GM23338 (cell line): ENCODE data around the gene ATIC. TPM values are rescaled to one million over a fixed set of nuclear protein-coding genes. Genes with fewer than 3 reads are reported as not detected.

Source experiments
- ATAC-seq: fragments of 200-7000 bp; cut with Tn5 transposase; 3 replicates; pipeline ENCODE4 v1.9.1; 2020
- DNase-seq: peaks from one replicate; pipeline ENCODE4 v3.0.0-alpha.2; 2015; ENCODE audit warnings: low spot score
- H2AFZ ChIP-seq: fragments of 200-600 bp; sonication (generic); 2 replicates; pipeline ENCODE4 v1.8.0; 2016; ENCODE audit warnings: antibody characterized with exemption, mild to moderate bottlenecking, moderate library complexity
- H3F3A ChIP-seq: fragments of 200-600 bp; sonication (generic); replicated peaks from 2 replicates; pipeline ENCODE4 v1.8.0; 2017; ENCODE audit warnings: antibody characterized with exemption, mixed run types, low read depth
- H3K27ac ChIP-seq: fragments of 200-600 bp; sonication (generic); 2 replicates; pipeline ENCODE4 v1.6.1; 2016; ENCODE audit warnings: low read depth
- H3K27me3 ChIP-seq: fragments of 200-600 bp; sonication (generic); 2 replicates; pipeline ENCODE4 v1.8.0; 2016; ENCODE audit warnings: mild to moderate bottlenecking, mixed run types, moderate library complexity; ENCODE audit not compliant: insufficient read depth
- H3K36me3 ChIP-seq: fragments of 200-600 bp; sonication (generic); 2 replicates; pipeline ENCODE4 v1.8.0; 2016; ENCODE audit warnings: mild to moderate bottlenecking; ENCODE audit not compliant: insufficient read depth
- H3K4me1 ChIP-seq: fragments of 200-600 bp; sonication (generic); 2 replicates; pipeline ENCODE4 v1.8.0; 2016; ENCODE audit warnings: mild to moderate bottlenecking, moderate library complexity; ENCODE audit not compliant: insufficient read depth
- H3K4me2 ChIP-seq: fragments of 200-600 bp; sonication (generic); 2 replicates; pipeline ENCODE4 v1.7.1; 2017; ENCODE audit warnings: mixed run types
- H3K4me3 ChIP-seq: fragments of 200-600 bp; sonication (generic); 2 replicates; pipeline ENCODE4 v1.6.1; 2016; ENCODE audit warnings: mixed run types
- H3K79me2 ChIP-seq: fragments of 200-600 bp; sonication (generic); replicated peaks from 2 replicates; pipeline ENCODE4 v1.8.0; 2017; ENCODE audit warnings: mild to moderate bottlenecking; ENCODE audit not compliant: insufficient read depth
- H3K9me2 ChIP-seq: fragments of 200-600 bp; sonication (generic); 2 replicates; pipeline ENCODE4 v1.8.0; 2017; ENCODE audit not compliant: insufficient read depth
- H4K20me1 ChIP-seq: fragments of 200-600 bp; sonication (generic); replicated peaks from 2 replicates; pipeline ENCODE4 v1.8.0; 2017; ENCODE audit warnings: mild to moderate bottlenecking; ENCODE audit not compliant: insufficient read depth
- H3K27ac Mint-ChIP-seq: 2 replicates; pipeline ENCODE4 v1.8.0; 2020; ENCODE audit warnings: inconsistent platforms, mild to moderate bottlenecking, moderate library complexity, mixed read lengths
- H3K27me3 Mint-ChIP-seq: 3 replicates; pipeline ENCODE4 v1.8.0; 2022; ENCODE audit warnings: low read depth, mild to moderate bottlenecking, moderate library complexity, mixed read lengths, inconsistent platforms; ENCODE audit not compliant: insufficient read depth, poor library complexity
- H3K36me3 Mint-ChIP-seq: 3 replicates; pipeline ENCODE4 v1.8.0; 2021; ENCODE audit warnings: low read depth, mild to moderate bottlenecking, inconsistent platforms, moderate library complexity, mixed read lengths
- H3K4me1 Mint-ChIP-seq: 3 replicates; pipeline ENCODE4 v1.8.0; 2020; ENCODE audit warnings: mild to moderate bottlenecking, inconsistent platforms, mixed read lengths
- H3K4me3 Mint-ChIP-seq: 3 replicates; pipeline ENCODE4 v1.8.0; 2021; ENCODE audit warnings: moderate library complexity, mild to moderate bottlenecking, inconsistent platforms, mixed read lengths
- H3K9me3 Mint-ChIP-seq: 3 replicates; pipeline ENCODE4 v1.8.0; 2020; ENCODE audit warnings: moderate library complexity, mild to moderate bottlenecking, inconsistent platforms, mixed read lengths
- CREB1 ChIP-seq: fragments of 250-450 bp; sonication (Bioruptor Pico); IDR thresholded peaks from 2 replicates; pipeline ENCODE4 v1.5.0; 2020; ENCODE audit warnings: low read depth, mild to moderate bottlenecking, moderate library complexity
- NANOG ChIP-seq: IDR thresholded peaks from 2 replicates; pipeline ENCODE4 v1.6.1; 2016; ENCODE audit warnings: antibody characterized with exemption, borderline replicate concordance
- POLR2AphosphoS5 ChIP-seq: IDR thresholded peaks from 2 replicates; pipeline ENCODE4 v1.6.1; 2016; ENCODE audit warnings: antibody characterized with exemption, low read depth
- STAT1 ChIP-seq: IDR thresholded peaks from one replicate; pipeline ENCODE4 v1.6.1; 2016; ENCODE audit warnings: antibody characterized with exemption; ENCODE audit not compliant: unreplicated experiment
- ZNF114 ChIP-seq: fragments of 250-450 bp; sonication (Bioruptor Pico); IDR thresholded peaks from 2 replicates; pipeline ENCODE4 v1.5.0; 2020; ENCODE audit warnings: mild to moderate bottlenecking, moderate library complexity
- ZNF331 ChIP-seq: fragments of 250-450 bp; sonication (Bioruptor Pico); IDR thresholded peaks from 2 replicates; pipeline ENCODE4 v1.5.0; 2020; ENCODE audit warnings: low read depth, mild to moderate bottlenecking, moderate library complexity
- polyA plus RNA-seq: library from polyadenylated mRNA; unstranded; fragments of >200 nt; fragmentation: Nextera tagmentation; extraction: Ambion mirVana; gene quantifications from 2 replicates; pipeline ENCODE4 v1.2.1, GENCODE V29; 2016
- total RNA-seq: library from RNA; depleted of rRNA; stranded (reverse); fragments of >200 nt; shearing (Covaris generic); gene quantifications from 2 replicates; pipeline ENCODE4 v1.2.3, GENCODE V29; 2014
- TF ChIP-seq, protein P1 (sequence below): fragments of 250-450 bp; sonication (Bioruptor Pico); IDR thresholded peaks from 2 replicates; pipeline ENCODE4 v1.5.0; 2020; ENCODE audit warnings: mild to moderate bottlenecking, moderate library complexity
- TF ChIP-seq, protein P2 (sequence below): IDR thresholded peaks from one replicate; pipeline ENCODE4 v1.6.1; 2018; ENCODE audit warnings: antibody characterized with exemption; ENCODE audit not compliant: unreplicated experiment
- TF ChIP-seq, protein P3 (sequence below): IDR thresholded peaks from 2 replicates; pipeline ENCODE4 v1.6.1; 2016; ENCODE audit warnings: antibody characterized with exemption

ATIC gene
- total and polyA plus RNA-seq, 2 experiments from 2014 or later, result 118 to 185 TPM

DNA sequence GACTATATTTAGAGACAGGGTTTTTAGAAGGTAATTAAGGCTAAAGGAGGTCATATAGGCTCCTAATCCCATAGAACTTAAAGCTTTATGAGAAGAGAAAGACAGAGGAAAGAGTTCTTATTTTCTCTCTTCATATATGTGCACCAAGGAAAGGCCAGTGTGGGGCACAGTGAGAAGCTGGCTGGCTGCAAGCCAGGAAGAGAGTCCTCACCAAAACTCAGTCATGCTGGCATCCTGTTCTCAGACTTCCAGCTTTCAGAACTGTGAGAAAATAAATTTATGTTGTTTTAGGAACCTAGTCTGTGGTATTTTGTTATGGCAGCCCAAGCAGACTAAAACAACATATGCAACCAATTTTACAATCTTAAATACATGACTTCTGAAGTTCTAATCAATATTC, 31.5 kb upstream of the ATIC start (continued):
- TF ChIP-seq, protein P1, sequence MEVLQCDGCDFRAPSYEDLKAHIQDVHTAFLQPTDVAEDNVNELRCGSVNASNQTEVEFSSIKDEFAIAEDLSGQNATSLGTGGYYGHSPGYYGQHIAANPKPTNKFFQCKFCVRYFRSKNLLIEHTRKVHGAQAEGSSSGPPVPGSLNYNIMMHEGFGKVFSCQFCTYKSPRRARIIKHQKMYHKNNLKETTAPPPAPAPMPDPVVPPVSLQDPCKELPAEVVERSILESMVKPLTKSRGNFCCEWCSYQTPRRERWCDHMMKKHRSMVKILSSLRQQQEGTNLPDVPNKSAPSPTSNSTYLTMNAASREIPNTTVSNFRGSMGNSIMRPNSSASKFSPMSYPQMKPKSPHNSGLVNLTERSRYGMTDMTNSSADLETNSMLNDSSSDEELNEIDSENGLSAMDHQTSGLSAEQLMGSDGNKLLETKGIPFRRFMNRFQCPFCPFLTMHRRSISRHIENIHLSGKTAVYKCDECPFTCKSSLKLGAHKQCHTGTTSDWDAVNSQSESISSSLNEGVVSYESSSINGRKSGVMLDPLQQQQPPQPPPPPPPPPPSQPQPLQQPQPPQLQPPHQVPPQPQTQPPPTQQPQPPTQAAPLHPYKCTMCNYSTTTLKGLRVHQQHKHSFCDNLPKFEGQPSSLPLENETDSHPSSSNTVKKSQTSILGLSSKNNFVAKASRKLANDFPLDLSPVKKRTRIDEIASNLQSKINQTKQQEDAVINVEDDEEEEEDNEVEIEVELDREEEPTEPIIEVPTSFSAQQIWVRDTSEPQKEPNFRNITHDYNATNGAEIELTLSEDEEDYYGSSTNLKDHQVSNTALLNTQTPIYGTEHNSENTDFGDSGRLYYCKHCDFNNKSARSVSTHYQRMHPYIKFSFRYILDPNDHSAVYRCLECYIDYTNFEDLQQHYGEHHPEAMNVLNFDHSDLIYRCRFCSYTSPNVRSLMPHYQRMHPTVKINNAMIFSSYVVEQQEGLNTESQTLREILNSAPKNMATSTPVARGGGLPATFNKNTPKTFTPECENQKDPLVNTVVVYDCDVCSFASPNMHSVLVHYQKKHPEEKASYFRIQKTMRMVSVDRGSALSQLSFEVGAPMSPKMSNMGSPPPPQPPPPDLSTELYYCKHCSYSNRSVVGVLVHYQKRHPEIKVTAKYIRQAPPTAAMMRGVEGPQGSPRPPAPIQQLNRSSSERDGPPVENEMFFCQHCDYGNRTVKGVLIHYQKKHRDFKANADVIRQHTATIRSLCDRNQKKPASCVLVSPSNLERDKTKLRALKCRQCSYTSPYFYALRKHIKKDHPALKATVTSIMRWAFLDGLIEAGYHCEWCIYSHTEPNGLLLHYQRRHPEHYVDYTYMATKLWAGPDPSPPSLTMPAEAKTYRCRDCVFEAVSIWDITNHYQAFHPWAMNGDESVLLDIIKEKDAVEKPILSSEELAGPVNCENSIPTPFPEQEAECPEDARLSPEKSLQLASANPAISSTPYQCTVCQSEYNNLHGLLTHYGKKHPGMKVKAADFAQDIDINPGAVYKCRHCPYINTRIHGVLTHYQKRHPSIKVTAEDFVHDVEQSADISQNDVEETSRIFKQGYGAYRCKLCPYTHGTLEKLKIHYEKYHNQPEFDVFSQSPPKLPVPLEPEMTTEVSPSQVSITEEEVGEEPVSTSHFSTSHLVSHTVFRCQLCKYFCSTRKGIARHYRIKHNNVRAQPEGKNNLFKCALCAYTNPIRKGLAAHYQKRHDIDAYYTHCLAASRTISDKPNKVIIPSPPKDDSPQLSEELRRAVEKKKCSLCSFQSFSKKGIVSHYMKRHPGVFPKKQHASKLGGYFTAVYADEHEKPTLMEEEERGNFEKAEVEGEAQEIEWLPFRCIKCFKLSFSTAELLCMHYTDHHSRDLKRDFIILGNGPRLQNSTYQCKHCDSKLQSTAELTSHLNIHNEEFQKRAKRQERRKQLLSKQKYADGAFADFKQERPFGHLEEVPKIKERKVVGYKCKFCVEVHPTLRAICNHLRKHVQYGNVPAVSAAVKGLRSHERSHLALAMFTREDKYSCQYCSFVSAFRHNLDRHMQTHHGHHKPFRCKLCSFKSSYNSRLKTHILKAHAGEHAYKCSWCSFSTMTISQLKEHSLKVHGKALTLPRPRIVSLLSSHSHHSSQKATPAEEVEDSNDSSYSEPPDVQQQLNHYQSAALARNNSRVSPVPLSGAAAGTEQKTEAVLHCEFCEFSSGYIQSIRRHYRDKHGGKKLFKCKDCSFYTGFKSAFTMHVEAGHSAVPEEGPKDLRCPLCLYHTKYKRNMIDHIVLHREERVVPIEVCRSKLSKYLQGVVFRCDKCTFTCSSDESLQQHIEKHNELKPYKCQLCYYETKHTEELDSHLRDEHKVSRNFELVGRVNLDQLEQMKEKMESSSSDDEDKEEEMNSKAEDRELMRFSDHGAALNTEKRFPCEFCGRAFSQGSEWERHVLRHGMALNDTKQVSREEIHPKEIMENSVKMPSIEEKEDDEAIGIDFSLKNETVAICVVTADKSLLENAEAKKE (CRISPR knock-in tag), result no peak
- TF ChIP-seq, protein P2, sequence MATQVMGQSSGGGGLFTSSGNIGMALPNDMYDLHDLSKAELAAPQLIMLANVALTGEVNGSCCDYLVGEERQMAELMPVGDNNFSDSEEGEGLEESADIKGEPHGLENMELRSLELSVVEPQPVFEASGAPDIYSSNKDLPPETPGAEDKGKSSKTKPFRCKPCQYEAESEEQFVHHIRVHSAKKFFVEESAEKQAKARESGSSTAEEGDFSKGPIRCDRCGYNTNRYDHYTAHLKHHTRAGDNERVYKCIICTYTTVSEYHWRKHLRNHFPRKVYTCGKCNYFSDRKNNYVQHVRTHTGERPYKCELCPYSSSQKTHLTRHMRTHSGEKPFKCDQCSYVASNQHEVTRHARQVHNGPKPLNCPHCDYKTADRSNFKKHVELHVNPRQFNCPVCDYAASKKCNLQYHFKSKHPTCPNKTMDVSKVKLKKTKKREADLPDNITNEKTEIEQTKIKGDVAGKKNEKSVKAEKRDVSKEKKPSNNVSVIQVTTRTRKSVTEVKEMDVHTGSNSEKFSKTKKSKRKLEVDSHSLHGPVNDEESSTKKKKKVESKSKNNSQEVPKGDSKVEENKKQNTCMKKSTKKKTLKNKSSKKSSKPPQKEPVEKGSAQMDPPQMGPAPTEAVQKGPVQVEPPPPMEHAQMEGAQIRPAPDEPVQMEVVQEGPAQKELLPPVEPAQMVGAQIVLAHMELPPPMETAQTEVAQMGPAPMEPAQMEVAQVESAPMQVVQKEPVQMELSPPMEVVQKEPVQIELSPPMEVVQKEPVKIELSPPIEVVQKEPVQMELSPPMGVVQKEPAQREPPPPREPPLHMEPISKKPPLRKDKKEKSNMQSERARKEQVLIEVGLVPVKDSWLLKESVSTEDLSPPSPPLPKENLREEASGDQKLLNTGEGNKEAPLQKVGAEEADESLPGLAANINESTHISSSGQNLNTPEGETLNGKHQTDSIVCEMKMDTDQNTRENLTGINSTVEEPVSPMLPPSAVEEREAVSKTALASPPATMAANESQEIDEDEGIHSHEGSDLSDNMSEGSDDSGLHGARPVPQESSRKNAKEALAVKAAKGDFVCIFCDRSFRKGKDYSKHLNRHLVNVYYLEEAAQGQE, result no peak
- TF ChIP-seq ZNF331 (CRISPR knock-in tag) (no peak), POLR2AphosphoS5 (no peak), NANOG (no peak), STAT1 (no peak), ZNF114 (no peak)

DNA sequence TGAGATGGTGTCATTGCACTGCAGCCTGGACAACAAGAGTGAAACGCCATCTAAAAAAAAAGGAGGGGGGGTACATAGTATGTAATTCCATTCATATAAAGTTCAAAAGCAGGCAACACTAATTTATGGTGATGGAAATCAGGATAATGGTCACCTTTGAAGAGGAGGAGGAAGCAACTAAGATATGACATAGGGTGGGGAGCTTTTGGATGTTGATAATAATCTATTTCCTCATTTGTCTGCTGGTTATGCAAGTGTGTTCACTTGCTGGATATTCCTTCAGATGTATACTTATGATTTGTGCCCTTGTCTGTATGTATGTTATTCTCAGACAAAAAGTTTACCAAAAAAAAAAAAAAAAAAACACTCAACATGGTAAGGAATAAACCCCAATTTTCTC, 28.6 kb upstream of the ATIC start:
- Histone ChIP-seq H3K36me3 (no peaks in the 10 kb centered on the region), H3K27me3 (no peaks in the 10 kb centered on the region), H3K4me3 (no peak overlapping the region), H3K27ac (no peak overlapping the region), H3K4me2 (no peak overlapping the region), H3K79me2 (no peaks in the 10 kb centered on the region), H4K20me1 (no peaks in the 10 kb centered on the region; the same call in 1 of the 2 replicates), H3F3A (no peaks in the 10 kb centered on the region), H3K4me1 (no peaks in the 10 kb centered on the region), H2AFZ (no peak overlapping the region), H3K9me2 (peaks cover 3% of the 10 kb centered on the region; the same call in 1 of the 2 replicates)
- no peaks in the 10 kb centered on the region for H3K4me1 Mint-ChIP-seq
- ATAC-seq (no peak), DNase-seq (no peak)
- no peaks in the 10 kb centered on the region for H3K36me3 Mint-ChIP-seq
- no peak overlapping the region for H3K27ac Mint-ChIP-seq
- no peaks in the 10 kb centered on the region for H3K27me3 Mint-ChIP-seq
- H3K4me3 Mint-ChIP-seq, result no peak overlapping the region
- no peaks in the 10 kb centered on the region; the same call in 2 of the 3 replicates for H3K9me3 Mint-ChIP-seq
- TF ChIP-seq, protein P3, sequence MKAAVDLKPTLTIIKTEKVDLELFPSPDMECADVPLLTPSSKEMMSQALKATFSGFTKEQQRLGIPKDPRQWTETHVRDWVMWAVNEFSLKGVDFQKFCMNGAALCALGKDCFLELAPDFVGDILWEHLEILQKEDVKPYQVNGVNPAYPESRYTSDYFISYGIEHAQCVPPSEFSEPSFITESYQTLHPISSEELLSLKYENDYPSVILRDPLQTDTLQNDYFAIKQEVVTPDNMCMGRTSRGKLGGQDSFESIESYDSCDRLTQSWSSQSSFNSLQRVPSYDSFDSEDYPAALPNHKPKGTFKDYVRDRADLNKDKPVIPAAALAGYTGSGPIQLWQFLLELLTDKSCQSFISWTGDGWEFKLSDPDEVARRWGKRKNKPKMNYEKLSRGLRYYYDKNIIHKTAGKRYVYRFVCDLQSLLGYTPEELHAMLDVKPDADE, result no peak
- no peak for TF ChIP-seq CREB1 (CRISPR knock-in tag)
